Neural cell (in vitro differentiated cells): ENCODE data around the gene DNAJB4.

Source experiments
- EP300 ChIP-seq: fragments of 450-650 bp; conservative IDR thresholded peaks from 2 replicates; pipeline ENCODE4 v1.6.1; 2014; ENCODE audit warnings: antibody characterized with exemption, mild to moderate bottlenecking, moderate library complexity; ENCODE audit not compliant: poor library complexity, severe bottlenecking
- EZH2 ChIP-seq: fragments of 200-600, 300-800 bp; shearing (Covaris generic), sonication (generic); IDR thresholded peaks from 2 replicates; pipeline ENCODE4 v1.6.1; 2014; ENCODE audit warnings: antibody characterized with exemption, low read length, borderline replicate concordance, mild to moderate bottlenecking; ENCODE audit not compliant: insufficient read depth, poor library complexity, severe bottlenecking
- RAD21 ChIP-seq: fragments of 450-650 bp; conservative IDR thresholded peaks from 2 replicates; pipeline ENCODE4 v1.6.1; 2014; ENCODE audit warnings: antibody characterized with exemption, mild to moderate bottlenecking, moderate library complexity
- SMC3 ChIP-seq: fragments of 450-650 bp; conservative IDR thresholded peaks from 2 replicates; pipeline ENCODE4 v1.6.1; 2014; ENCODE audit warnings: antibody characterized with exemption, mild to moderate bottlenecking, moderate library complexity; ENCODE audit not compliant: poor library complexity
- TAF1 ChIP-seq: IDR thresholded peaks from 2 replicates; pipeline ENCODE4 v1.6.1; 2012; ENCODE audit warnings: low read depth
- TF ChIP-seq, protein P1 (sequence below): fragments of 450-650 bp; IDR thresholded peaks from 2 replicates; pipeline ENCODE4 v1.5.1; 2014; ENCODE audit warnings: antibody characterized with exemption, mild to moderate bottlenecking, moderate library complexity; ENCODE audit not compliant: poor library complexity, severe bottlenecking
- TF ChIP-seq, protein P2 (sequence below): IDR thresholded peaks from 2 replicates; pipeline ENCODE4 v1.6.1; 2012; ENCODE audit warnings: borderline replicate concordance

DNA sequence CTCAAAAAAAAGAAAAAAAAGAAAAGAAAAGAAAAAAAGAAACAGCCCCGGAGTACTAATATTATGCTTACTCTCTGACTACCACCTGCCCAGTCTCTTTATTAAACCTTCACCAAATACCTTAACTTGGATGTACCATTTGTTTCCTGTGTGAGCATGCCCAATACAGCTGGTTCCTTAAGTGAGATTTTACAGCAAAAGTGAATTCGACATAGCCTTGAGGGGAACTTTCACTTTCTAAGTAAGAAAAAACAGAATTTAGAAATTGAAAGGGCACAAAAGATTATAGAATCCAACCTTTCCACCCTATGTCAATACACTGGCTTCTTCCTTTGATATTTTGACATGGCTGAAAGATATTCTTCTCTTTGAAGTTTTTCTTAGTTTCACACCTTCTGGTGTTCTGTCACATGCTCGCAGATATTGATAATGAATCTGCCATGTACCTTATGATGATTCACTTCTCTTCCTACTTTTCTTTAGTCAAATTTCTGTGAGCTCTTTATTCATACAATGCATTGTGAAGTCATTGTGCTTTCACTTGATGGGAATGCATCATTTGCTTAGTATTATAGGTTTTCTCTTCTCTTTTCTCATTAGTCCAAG is 35.8 kb downstream of the DNAJB4 start:
- TF ChIP-seq, protein P1, sequence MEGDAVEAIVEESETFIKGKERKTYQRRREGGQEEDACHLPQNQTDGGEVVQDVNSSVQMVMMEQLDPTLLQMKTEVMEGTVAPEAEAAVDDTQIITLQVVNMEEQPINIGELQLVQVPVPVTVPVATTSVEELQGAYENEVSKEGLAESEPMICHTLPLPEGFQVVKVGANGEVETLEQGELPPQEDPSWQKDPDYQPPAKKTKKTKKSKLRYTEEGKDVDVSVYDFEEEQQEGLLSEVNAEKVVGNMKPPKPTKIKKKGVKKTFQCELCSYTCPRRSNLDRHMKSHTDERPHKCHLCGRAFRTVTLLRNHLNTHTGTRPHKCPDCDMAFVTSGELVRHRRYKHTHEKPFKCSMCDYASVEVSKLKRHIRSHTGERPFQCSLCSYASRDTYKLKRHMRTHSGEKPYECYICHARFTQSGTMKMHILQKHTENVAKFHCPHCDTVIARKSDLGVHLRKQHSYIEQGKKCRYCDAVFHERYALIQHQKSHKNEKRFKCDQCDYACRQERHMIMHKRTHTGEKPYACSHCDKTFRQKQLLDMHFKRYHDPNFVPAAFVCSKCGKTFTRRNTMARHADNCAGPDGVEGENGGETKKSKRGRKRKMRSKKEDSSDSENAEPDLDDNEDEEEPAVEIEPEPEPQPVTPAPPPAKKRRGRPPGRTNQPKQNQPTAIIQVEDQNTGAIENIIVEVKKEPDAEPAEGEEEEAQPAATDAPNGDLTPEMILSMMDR: no peak
- TF ChIP-seq, protein P2, sequence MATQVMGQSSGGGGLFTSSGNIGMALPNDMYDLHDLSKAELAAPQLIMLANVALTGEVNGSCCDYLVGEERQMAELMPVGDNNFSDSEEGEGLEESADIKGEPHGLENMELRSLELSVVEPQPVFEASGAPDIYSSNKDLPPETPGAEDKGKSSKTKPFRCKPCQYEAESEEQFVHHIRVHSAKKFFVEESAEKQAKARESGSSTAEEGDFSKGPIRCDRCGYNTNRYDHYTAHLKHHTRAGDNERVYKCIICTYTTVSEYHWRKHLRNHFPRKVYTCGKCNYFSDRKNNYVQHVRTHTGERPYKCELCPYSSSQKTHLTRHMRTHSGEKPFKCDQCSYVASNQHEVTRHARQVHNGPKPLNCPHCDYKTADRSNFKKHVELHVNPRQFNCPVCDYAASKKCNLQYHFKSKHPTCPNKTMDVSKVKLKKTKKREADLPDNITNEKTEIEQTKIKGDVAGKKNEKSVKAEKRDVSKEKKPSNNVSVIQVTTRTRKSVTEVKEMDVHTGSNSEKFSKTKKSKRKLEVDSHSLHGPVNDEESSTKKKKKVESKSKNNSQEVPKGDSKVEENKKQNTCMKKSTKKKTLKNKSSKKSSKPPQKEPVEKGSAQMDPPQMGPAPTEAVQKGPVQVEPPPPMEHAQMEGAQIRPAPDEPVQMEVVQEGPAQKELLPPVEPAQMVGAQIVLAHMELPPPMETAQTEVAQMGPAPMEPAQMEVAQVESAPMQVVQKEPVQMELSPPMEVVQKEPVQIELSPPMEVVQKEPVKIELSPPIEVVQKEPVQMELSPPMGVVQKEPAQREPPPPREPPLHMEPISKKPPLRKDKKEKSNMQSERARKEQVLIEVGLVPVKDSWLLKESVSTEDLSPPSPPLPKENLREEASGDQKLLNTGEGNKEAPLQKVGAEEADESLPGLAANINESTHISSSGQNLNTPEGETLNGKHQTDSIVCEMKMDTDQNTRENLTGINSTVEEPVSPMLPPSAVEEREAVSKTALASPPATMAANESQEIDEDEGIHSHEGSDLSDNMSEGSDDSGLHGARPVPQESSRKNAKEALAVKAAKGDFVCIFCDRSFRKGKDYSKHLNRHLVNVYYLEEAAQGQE: no peak
- TF ChIP-seq EP300 (no peak), SMC3 (no peak), EZH2 (no peak), TAF1 (no peak), RAD21 (no peak)
